HEK293T (cell line): ENCODE measurements around the gene ARMC8.
"Not testable (repeated sequence)": the region's sequence is repeated elsewhere in the genome, so short reads cannot be mapped to it uniquely, and the experiment has no call there.

Experiments used
- ARNT ChIP-seq: fragments of 450-650 bp; IDR thresholded peaks from 2 replicates; pipeline ENCODE4 v1.6.1; 2017; ENCODE audit warnings: mild to moderate bottlenecking
- BHLHE40 ChIP-seq: fragments of 450-650 bp; IDR thresholded peaks from 2 replicates; pipeline ENCODE4 v1.6.1; 2016; ENCODE audit warnings: mild to moderate bottlenecking, moderate library complexity, borderline replicate concordance
- CTBP1 ChIP-seq: fragments of 450-650 bp; IDR thresholded peaks from 2 replicates; pipeline ENCODE4 v1.6.1; 2016; ENCODE audit warnings: borderline replicate concordance
- ELF4 ChIP-seq: fragments of 450-650 bp; IDR thresholded peaks from 2 replicates; pipeline ENCODE4 v1.6.1; 2017; ENCODE audit warnings: antibody characterized with exemption
- FOXA1 ChIP-seq: fragments of 450-650 bp; IDR thresholded peaks from 2 replicates; pipeline ENCODE4 v1.6.1; 2016; ENCODE audit warnings: mild to moderate bottlenecking
- FOXM1 ChIP-seq: fragments of 450-650 bp; IDR thresholded peaks from 2 replicates; pipeline ENCODE4 v1.6.1; 2017; ENCODE audit warnings: mild to moderate bottlenecking, borderline replicate concordance
- L3MBTL2 ChIP-seq: fragments of 450-650 bp; conservative IDR thresholded peaks from 2 replicates; pipeline ENCODE4 v1.6.1; 2016; ENCODE audit warnings: mild to moderate bottlenecking
- NFRKB ChIP-seq: fragments of 450-650 bp; IDR thresholded peaks from 2 replicates; pipeline ENCODE4 v1.6.1; 2016; ENCODE audit warnings: mild to moderate bottlenecking, moderate library complexity
- SP1 ChIP-seq: fragments of 450-650 bp; IDR thresholded peaks from 2 replicates; pipeline ENCODE4 v1.6.1; 2017
- SUZ12 ChIP-seq: fragments of 450-650 bp; IDR thresholded peaks from 2 replicates; pipeline ENCODE4 v1.6.1; 2016; ENCODE audit warnings: mild to moderate bottlenecking
- TARDBP ChIP-seq: fragments of 450-650 bp; IDR thresholded peaks from 2 replicates; pipeline ENCODE4 v1.6.1; 2016

GRCh38 chr3:138142181-138142580 lies 44.9 kb upstream of the ARMC8 start:
- TF ChIP-seq NFRKB, ELF4, TARDBP, FOXA1, L3MBTL2, BHLHE40, CTBP1, SUZ12, FOXM1, ARNT, SP1: not testable (repeated sequence)
